ENCODE measurements around the gene ARHGAP40. TPM values are rescaled to one million over a fixed set of nuclear protein-coding genes. Genes with fewer than 3 reads are reported as not detected.

Gene ARHGAP40
- total and polyA plus RNA-seq, 2 of the 13 experiments (the other 11 are each of a cell fraction or from before 2014, with no cell fraction given), result 0.75 to 2.1 TPM

GRCh38 chr20:38685853-38686473 is 84.4 kb downstream of the ARHGAP40 start (continued):
- peak; percentile 99 for TF ChIP-seq ATF6 (CRISPR knock-in tag; conservative IDR thresholded peaks at IDR 0.05)
- no peak for TF ChIP-seq HOXA7 (CRISPR knock-in tag; IDR thresholded peaks at IDR 0.05)
- TF ChIP-seq JUN (CRISPR knock-in tag; IDR thresholded peaks at IDR 0.05), result 0 out of 2 replicates have a peak, but pooled peaks have one; percentile 67
- TF ChIP-seq HNRNPK (IDR thresholded peaks at IDR 0.05; ENCODE audit: low read depth, low read length, poor library complexity, severe bottlenecking), result no peak
- no peak for TF ChIP-seq ZBTB39 (CRISPR knock-in tag; IDR thresholded peaks at IDR 0.05)
- TF ChIP-seq ZNF646 (CRISPR knock-in tag; IDR thresholded peaks at IDR 0.05), result no peak
- no peak for TF ChIP-seq ZNF619 (CRISPR knock-in tag; IDR thresholded peaks at IDR 0.05)
- TF ChIP-seq NRL (CRISPR knock-in tag; IDR thresholded peaks at IDR 0.05; ENCODE audit: borderline replicate concordance), result no peak
- peak; percentile 67; the same call in 1 of the 2 replicates for TF ChIP-seq ZNF788 (CRISPR knock-in tag; IDR thresholded peaks at IDR 0.05; ENCODE audit: borderline replicate concordance)
- peak; percentile 99 for TF ChIP-seq SMAD3 (CRISPR knock-in tag; IDR thresholded peaks at IDR 0.05)
- peak; percentile 89 for TF ChIP-seq ZFP36L1 (CRISPR knock-in tag; IDR thresholded peaks at IDR 0.05)
- peak; percentile 99 for TF ChIP-seq ERF (CRISPR knock-in tag; IDR thresholded peaks at IDR 0.05)
- peak; percentile 43; the same call in 1 of the 2 replicates for TF ChIP-seq CSRNP1 (CRISPR knock-in tag; IDR thresholded peaks at IDR 0.05)
- TF ChIP-seq LCORL (IDR thresholded peaks at IDR 0.05), result no peak
- peak; percentile 31; the same call in 1 of the 2 replicates for TF ChIP-seq LCORL (CRISPR knock-in tag; IDR thresholded peaks at IDR 0.05)
- no peak for TF ChIP-seq CREB1 (IDR thresholded peaks at IDR 0.05)
- TF ChIP-seq CREB1 (CRISPR knock-in tag; IDR thresholded peaks at IDR 0.05), result no peak
- no peak for TF ChIP-seq ZNF121 (CRISPR knock-in tag; IDR thresholded peaks at IDR 0.05)
